ENCODE results near the gene LRRC75B.
"Not testable (repeated sequence)": the region's sequence is repeated elsewhere in the genome, so short reads cannot be mapped to it uniquely, and the experiment has no call there.

The LRRC75B gene

GRCh38 chr22:24592851-24593558, at the start of gene LRRC75B:
Gene LRRC75B, minus strand, starts transcription at chr22:24593073. Its CDS starts 34 bp downstream, at chr22:24593039.
- Mint-ChIP-seq H3K36me3 (no peaks in the 10 kb centered on the region), H3K9me3 (no peaks in the 10 kb centered on the region), H3K27me3 (no peaks in the 10 kb centered on the region), H3K27ac (peak within 1 kb of the TSS; percentile 51), H3K4me1 (peaks cover 6% of the 10 kb centered on the region), H3K4me3 (peak within 1 kb of the TSS; percentile 80)
- ATAC-seq: peak; percentile 82

GRCh38 chr22:24642307-24642706, 49.4 kb upstream of the LRRC75B start:
- H3K4me3 Mint-ChIP-seq, H3K27ac Mint-ChIP-seq, H3K27me3 Mint-ChIP-seq, H3K9me3 Mint-ChIP-seq, H3K4me1 Mint-ChIP-seq, ATAC-seq, H3K36me3 Mint-ChIP-seq: not testable (repeated sequence)

- H3K4me3 Mint-ChIP-seq, ATAC-seq, H3K27ac Mint-ChIP-seq, H3K27me3 Mint-ChIP-seq, H3K9me3 Mint-ChIP-seq, H3K36me3 Mint-ChIP-seq: not testable (repeated sequence)
- H3K4me1 Mint-ChIP-seq: peaks cover 26% of the 10 kb centered on the region
Measured at GRCh38 chr22:24636513-24636912, 43.6 kb upstream of the LRRC75B start.

GRCh38 chr22:24634776-24635389, 42.0 kb upstream of the LRRC75B start:
- peaks cover 26% of the 10 kb centered on the region for H3K4me1 Mint-ChIP-seq
- not testable (repeated sequence) for H3K36me3 Mint-ChIP-seq, H3K9me3 Mint-ChIP-seq, H3K27me3 Mint-ChIP-seq, ATAC-seq, H3K4me3 Mint-ChIP-seq
- peak overlapping the region; percentile 74 for H3K27ac Mint-ChIP-seq

- not testable (repeated sequence) for H3K4me3 Mint-ChIP-seq, H3K27me3 Mint-ChIP-seq, H3K36me3 Mint-ChIP-seq, H3K9me3 Mint-ChIP-seq, ATAC-seq
- Mint-ChIP-seq H3K4me1 (peaks cover 26% of the 10 kb centered on the region), H3K27ac (peak overlapping the region; percentile 4)
Measured at GRCh38 chr22:24633231-24634023, 40.6 kb upstream of the LRRC75B start.

GRCh38 chr22:24632642-24633041, 39.8 kb upstream of the LRRC75B start:
- H3K9me3 Mint-ChIP-seq, H3K27me3 Mint-ChIP-seq, H3K36me3 Mint-ChIP-seq, ATAC-seq, H3K27ac Mint-ChIP-seq, H3K4me3 Mint-ChIP-seq: not testable (repeated sequence)
- H3K4me1 Mint-ChIP-seq: peaks cover 26% of the 10 kb centered on the region

- not testable (repeated sequence) for H3K27ac Mint-ChIP-seq
Measured at GRCh38 chr22:24631430-24632122, 38.7 kb upstream of the LRRC75B start.

GRCh38 chr22:24630812-24631427, 38.0 kb upstream of the LRRC75B start:
- ATAC-seq, H3K36me3 Mint-ChIP-seq, H3K27ac Mint-ChIP-seq: not testable (repeated sequence)

More at GRCh38 chr22:24631430-24632122, 38.7 kb upstream of the LRRC75B start:
- H3K36me3 Mint-ChIP-seq, H3K27me3 Mint-ChIP-seq, ATAC-seq, H3K9me3 Mint-ChIP-seq, H3K4me3 Mint-ChIP-seq: not testable (repeated sequence)
- peaks cover 26% of the 10 kb centered on the region for H3K4me1 Mint-ChIP-seq

GRCh38 chr22:24629069-24629468, 36.2 kb upstream of the LRRC75B start:
- not testable (repeated sequence) for H3K9me3 Mint-ChIP-seq, H3K27me3 Mint-ChIP-seq, ATAC-seq, H3K27ac Mint-ChIP-seq, H3K4me3 Mint-ChIP-seq
- Mint-ChIP-seq H3K4me1 (peaks cover 11% of the 10 kb centered on the region), H3K36me3 (peaks cover 15% of the 10 kb centered on the region)

More at GRCh38 chr22:24630812-24631427, 38.0 kb upstream of the LRRC75B start:
- H3K27me3 Mint-ChIP-seq, H3K9me3 Mint-ChIP-seq, H3K4me3 Mint-ChIP-seq: not testable (repeated sequence)
- peaks cover 26% of the 10 kb centered on the region for H3K4me1 Mint-ChIP-seq

GRCh38 chr22:24627911-24628310, 35.0 kb upstream of the LRRC75B start:
- not testable (repeated sequence) for H3K27ac Mint-ChIP-seq, H3K4me3 Mint-ChIP-seq, H3K9me3 Mint-ChIP-seq, ATAC-seq, H3K4me1 Mint-ChIP-seq, H3K27me3 Mint-ChIP-seq
- H3K36me3 Mint-ChIP-seq: peaks cover 18% of the 10 kb centered on the region

GRCh38 chr22:24622596-24622995, 29.7 kb upstream of the LRRC75B start:
- not testable (repeated sequence) for H3K27ac Mint-ChIP-seq, H3K27me3 Mint-ChIP-seq, H3K4me3 Mint-ChIP-seq, H3K4me1 Mint-ChIP-seq, ATAC-seq, H3K9me3 Mint-ChIP-seq
- H3K36me3 Mint-ChIP-seq: peaks cover 18% of the 10 kb centered on the region

GRCh38 chr22:24621244-24621643, 28.4 kb upstream of the LRRC75B start:
- not testable (repeated sequence) for H3K9me3 Mint-ChIP-seq, ATAC-seq, H3K27ac Mint-ChIP-seq, H3K27me3 Mint-ChIP-seq, H3K4me3 Mint-ChIP-seq, H3K4me1 Mint-ChIP-seq
- H3K36me3 Mint-ChIP-seq: peaks cover 12% of the 10 kb centered on the region

- not testable (repeated sequence) for H3K27me3 Mint-ChIP-seq, H3K4me3 Mint-ChIP-seq, H3K27ac Mint-ChIP-seq, H3K9me3 Mint-ChIP-seq, H3K36me3 Mint-ChIP-seq, ATAC-seq, H3K4me1 Mint-ChIP-seq
Measured at GRCh38 chr22:24614794-24615193, 21.9 kb upstream of the LRRC75B start.

GRCh38 chr22:24609888-24610287, 17.0 kb upstream of the LRRC75B start:
- peaks cover 12% of the 10 kb centered on the region for H3K4me1 Mint-ChIP-seq

GRCh38 chr22:24608327-24608726, 15.5 kb upstream of the LRRC75B start:
- peak; percentile 13 for ATAC-seq
- H3K27me3 Mint-ChIP-seq, H3K36me3 Mint-ChIP-seq, H3K9me3 Mint-ChIP-seq: not testable (repeated sequence)
- peak overlapping the region; percentile 91 for H3K4me3 Mint-ChIP-seq
- peaks cover 21% of the 10 kb centered on the region for H3K4me1 Mint-ChIP-seq
- peak overlapping the region; percentile 98 for H3K27ac Mint-ChIP-seq

More at GRCh38 chr22:24609888-24610287, 17.0 kb upstream of the LRRC75B start:
- ATAC-seq, H3K27me3 Mint-ChIP-seq, H3K36me3 Mint-ChIP-seq, H3K4me3 Mint-ChIP-seq, H3K27ac Mint-ChIP-seq, H3K9me3 Mint-ChIP-seq: not testable (repeated sequence)

Data from stimulated activated memory B cell treated with anti-CD40 and anti-IgM and Interleukin-4, amounts not matched to agents 10 μg/mL and 1 μg/mL and 100 μg/mL, for 72 hours (primary cell).